Fibroblast of peridontal ligament (primary cell): ENCODE data around the gene SLC22A31.
"Not testable (repeated sequence)": the region's sequence is repeated elsewhere in the genome, so short reads cannot be mapped to it uniquely, and the experiment has no call there.

Experiments used
- DNase-seq: peaks from one replicate; pipeline ENCODE4 v3.0.0-alpha.2; 2010; ENCODE audit errors: extremely low read depth

SLC22A31 gene

DNA sequence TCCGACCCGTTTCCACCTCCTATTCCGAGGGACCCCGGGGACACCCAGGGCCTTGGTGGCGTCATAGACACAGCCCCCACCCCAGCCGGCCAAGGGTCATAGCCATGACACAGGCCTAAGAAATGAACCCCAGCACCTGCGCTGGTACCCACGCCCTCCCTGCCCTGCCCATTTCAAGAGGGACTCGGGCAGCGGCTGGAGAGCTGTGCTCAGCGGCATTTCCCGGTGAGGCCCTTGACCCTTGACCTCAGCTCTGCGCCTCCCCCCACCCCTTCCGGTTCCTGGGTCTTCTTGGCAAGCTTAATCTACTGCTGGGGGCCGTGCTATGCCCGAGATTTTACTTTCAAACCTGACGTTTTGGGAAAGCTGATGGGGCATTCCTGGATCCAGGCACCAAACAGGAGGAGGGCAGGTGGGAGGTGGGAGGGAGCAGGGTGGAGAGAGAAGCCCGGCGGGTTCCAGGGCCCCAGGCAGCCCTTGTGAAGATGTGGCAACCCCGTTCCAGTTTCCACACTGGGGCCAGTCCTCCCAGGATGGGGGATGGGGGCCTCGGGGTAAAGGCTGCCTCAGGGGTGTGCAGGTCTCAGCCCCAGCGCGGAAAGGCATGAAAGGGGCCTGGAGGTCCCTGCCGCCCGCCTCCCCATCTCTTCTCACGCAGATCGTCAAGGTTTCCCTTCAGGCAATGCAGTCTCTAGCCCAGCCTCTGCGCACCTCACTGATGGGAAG is at the start of gene SLC22A31:
SLC22A31 (minus strand) TSS at position 414 of the 726 bp plus-strand sequence; CDS start at position 378, 36 bp downstream.
- DNase-seq = no peak

GRCh38 chr16:89248196-89248982 is 48.1 kb upstream of the SLC22A31 start:
- no peak for DNase-seq

- peak; percentile 7 for DNase-seq
Observed at GRCh38 chr16:89247734-89248075, 47.4 kb upstream of the SLC22A31 start.

DNA sequence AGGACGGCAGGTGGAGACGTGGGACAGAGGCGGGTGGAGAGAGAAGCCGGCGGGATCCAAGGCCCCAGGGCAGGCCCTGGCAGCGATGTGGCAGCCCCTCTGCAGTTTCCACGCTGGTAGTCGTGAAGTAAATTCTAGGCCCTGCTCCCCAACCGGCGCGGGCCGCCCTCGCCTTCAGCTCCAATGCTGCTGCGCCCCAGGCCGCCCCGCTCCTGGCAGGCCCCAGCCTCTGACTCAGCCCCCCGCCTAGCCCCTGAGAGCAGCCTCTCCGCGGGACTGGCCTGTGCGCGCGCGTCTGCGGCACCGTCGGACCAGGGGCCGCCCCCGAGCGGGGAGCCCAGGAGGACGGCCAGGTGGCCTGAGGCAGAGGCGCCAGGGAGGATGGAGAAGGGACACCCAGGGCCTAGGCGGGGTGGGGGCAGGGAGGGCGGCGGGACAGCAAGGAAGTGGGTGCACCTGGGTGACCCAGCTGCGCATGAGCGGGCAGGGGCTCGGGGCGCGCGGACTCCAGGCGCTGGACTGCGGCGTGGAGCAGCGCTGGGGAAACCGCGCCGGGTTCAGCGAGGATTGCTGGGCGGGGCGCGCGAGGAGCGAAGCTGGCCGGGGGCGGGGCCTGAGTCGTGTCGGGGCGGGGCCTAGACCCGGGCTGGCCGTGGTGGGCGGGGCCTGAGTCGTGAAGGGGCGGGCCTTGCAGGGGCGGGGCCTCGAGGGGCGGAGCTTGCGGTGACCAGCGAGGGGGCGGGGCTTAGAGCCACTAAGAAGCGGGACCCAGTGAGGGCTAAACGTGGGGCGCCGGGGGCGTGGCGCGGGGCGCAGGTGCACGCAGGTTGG is 46.8 kb upstream of the SLC22A31 start:
- DNase-seq = peak; percentile 78

DNA sequence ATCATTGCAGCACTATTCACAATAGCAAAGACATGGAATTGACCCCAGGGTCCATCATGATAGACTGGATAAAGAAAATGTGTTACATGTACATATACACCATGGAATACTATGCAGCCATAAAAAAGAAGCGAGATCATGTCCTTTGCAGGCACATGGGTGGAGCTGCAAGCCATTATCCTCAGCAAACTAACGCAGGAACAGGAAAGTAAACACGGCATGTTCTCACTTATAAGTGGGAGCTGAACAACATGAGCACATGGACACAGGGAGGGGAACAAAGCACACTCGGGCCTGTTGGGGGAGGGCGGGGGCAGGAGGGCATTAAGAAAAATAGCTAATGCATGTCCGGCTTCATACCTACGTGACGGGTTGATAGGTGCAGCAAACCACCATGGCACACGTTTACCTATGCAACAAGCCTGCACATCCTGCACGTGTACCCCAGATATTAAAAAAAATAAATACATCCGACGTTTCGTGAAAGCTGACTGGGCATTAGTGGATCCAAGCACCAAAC is 46.1 kb upstream of the SLC22A31 start:
- peak; percentile 11 for DNase-seq

DNA sequence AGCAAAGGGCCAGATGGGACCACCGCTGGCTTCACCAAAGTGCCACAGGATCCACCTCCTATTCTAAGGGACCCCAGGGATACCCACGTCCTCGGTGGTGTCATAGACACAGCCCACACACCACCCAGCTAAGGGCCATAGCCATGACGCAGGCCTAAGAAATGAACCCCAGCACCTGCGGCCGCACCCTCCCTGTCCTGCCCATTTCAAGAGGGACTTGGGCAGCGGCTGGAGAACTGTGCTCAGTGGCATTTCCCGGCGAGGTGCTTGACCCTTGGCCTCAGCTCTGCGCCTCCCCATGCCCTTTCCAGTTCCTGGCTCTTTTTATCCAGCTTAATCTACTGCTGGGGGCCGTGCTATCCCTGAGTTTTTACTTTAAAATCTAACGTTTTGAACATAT is 44.4 kb upstream of the SLC22A31 start:
- DNase-seq = no peak

DNA sequence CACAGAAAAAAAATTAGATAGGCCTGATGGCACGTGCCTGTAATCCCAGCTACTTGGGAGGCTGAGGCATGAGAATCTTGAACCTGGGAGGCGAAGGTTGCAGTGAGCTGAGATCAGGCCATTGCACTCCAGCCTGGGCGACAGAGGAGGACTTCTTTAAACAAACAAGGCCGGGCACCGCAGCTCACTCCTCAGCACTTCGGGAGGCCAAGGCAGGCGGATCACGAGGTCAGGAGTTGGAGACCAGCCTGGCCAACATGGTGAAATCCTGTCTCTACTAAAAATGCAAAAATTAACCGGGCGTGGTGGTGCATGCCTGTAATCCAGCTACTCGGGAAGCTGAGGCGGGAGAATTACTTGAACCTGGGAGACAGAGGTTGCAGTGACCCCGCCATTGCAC is 43.9 kb upstream of the SLC22A31 start:
- not testable (repeated sequence) for DNase-seq

DNA sequence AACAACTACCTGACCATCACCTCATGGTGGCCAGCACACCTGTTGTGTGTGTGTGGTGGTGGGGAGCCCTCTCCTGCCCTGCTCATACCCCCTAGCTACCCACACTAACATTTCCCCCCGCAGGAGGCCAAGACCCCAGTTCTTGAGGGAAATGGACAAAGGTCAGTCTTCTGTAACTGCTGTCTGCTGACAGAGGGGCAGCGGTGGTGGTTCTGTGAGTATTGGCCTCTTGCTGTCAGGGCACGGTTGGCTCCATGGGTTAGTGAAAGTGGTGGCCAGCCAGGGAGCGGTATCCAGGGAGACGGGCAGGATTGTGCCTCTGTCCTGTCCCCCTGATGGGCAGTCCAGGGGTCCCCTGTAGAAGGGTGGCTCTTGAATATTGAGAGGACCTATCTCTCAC is 43.3 kb upstream of the SLC22A31 start:
- no peak for DNase-seq

- DNase-seq = no peak
Observed at GRCh38 chr16:89242795-89243200, 42.5 kb upstream of the SLC22A31 start.

GRCh38 chr16:89241187-89242007 is 41.1 kb upstream of the SLC22A31 start:
- peak; percentile 85 for DNase-seq

DNA sequence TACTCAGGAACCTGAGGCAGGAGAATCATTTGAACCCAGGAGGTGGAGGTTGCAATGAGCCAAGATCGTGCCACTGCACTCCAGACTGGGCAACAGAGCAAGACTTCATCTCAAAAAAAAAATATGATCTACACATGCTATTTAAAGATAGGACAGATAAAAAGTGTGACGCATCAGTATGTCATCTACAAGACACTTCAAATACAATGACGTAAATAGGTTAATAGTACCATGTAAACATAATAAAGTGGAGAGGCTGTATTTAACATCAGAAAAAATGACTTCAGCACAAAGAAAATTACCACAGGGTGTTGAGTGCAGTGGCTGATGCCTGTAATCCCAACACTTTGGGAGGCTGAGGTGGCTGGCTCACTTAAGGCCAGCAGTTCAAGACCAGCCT is 37.4 kb upstream of the SLC22A31 start:
- DNase-seq = no peak

- no peak for DNase-seq
Observed at GRCh38 chr16:89233678-89234490, 33.5 kb upstream of the SLC22A31 start.

GRCh38 chr16:89232107-89232506 is 31.8 kb upstream of the SLC22A31 start:
- DNase-seq = no peak

- DNase-seq = no peak
Observed at GRCh38 chr16:89230255-89230654, 29.9 kb upstream of the SLC22A31 start.

DNA sequence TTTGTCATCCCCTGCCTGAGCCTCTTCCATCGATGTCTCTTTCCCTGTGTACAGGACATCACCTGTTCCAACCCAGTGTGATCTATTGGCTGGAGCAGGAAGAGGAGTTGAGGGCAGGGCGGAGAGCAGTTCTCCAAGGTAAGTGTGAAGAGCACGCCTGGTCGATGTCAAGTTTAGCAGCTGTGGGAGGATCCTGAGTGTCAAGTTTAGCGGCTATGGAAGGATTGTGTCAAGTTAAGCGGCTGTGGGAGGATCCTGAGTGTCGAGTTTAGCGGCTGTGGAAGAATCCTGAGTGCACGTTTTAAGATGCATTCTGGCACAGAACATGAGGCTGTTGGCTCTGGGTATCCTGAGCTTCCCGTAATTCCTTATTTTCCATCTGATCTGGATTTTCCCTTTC is 24.3 kb upstream of the SLC22A31 start:
- no peak for DNase-seq

- no peak for DNase-seq
Observed at GRCh38 chr16:89222931-89223330, 22.6 kb upstream of the SLC22A31 start.

DNA sequence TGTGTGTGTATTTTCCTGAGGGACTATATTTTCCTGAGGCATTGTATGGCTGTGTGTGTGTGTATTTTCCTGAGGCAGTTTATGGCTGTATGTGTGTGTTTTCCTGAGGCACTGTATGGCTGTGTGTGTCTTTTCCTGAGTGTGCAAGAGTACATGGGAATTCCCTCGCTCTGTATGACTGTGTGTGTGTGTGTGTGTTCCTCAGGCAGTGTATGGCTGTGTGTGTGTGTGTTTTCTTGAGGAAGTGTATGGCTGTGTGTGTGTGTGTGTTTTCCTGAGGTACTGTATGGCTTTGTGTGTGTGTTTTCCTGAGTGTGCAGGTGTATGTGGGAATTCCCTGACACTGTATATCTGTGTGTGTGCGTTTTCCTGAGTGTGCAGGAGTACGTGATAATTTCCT is 21.3 kb upstream of the SLC22A31 start:
- no peak for DNase-seq

DNA sequence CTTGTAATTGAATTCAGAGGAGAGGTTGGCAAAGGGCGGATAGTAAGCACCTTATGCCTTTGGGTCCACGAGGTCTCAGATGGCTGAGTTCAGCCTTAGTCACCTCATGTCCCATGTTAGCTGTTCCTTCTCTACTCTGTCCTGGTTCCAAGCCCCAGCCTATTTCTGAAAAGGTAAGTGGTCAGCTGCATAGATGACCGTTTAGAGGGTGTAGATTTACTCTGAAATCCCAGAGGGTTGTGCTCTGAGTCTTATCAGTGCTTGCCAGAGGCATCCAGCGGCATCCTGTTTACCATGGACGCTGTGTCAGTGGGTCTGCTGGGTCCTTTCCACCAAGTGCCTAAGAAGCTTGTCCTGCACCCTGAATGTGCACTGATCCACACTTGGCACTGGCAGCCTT is 19.0 kb upstream of the SLC22A31 start:
- no peak for DNase-seq

DNA sequence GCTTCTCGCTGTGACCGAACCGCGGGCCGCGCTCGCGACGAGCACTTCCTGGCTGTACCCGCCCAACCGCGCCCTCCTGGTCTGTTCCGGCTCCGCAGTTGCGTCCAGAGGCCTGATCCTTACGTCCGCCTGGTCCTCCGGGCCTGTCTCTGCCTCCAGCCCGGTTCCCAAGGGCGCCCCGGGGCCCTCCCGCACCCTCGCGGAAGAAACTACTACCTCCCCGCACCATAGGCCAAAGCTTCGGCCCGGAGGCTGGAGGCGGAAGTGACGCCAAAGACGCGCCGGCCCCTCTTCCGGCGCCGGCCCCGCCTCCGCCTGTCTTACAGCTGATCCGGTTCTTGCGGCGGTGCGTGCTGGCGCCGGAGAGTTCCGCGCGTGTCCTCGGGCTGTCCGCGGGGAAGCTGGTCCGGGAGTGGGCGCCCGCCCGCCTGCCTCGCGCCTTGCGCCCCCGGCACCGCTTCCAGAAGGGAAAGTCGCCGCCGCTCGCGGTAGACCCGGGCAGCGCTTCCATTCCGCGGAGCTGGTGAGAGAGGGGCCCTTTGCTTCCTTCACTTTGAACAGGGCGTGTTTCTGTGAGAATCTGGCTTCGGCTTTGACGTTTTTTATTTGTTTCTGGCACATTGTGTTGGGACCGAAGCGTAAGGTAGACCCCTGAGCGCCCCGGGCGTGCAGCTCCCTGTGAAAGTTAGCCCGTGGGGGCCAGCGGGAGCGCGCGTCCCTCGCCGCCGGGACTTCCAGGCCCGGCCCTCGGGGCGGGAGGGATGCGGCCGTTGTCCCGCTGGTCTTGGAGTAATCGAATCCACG is 17.3 kb upstream of the SLC22A31 start, which contains the start of gene ZNF778:
ZNF778 (plus strand) TSS at position 316 of the 804 bp plus-strand sequence. CDS start 3,425 bp downstream, outside the sequence.
- peak; percentile 75 for DNase-seq

DNA sequence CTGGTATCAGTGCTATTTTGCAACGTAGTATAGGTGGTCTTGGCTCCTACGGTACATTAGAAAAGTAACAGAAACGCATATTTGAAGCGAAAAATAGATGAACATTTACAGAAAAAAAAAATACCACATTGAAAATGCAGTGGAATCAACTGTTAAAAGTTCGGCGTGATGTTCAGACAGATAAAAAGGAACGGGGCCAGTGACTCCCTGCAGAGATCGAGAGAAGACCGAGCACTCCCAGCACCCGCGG is 16.7 kb upstream of the SLC22A31 start:
- no peak for DNase-seq
